ENCODE results near the gene TESK2.

Gene TESK2

GRCh38 chr1:45470306-45470798 lies 20.6 kb downstream of the TESK2 start:
- TF ChIP-seq, protein P1, sequence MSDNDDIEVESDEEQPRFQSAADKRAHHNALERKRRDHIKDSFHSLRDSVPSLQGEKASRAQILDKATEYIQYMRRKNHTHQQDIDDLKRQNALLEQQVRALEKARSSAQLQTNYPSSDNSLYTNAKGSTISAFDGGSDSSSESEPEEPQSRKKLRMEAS (IDR thresholded peaks at IDR 0.05) = no peak
- no peak for TF ChIP-seq CEBPB (IDR thresholded peaks at IDR 0.05)
- TF ChIP-seq YY1 (IDR thresholded peaks at IDR 0.05; ENCODE audit: low read depth) = no peak
- TF ChIP-seq FOXM1 (IDR thresholded peaks at IDR 0.05; ENCODE audit: borderline replicate concordance, low read depth) = no peak
- TF ChIP-seq TAF1 (IDR thresholded peaks at IDR 0.05; ENCODE audit: low read depth) = no peak
- no peak for TF ChIP-seq ZBTB7A (IDR thresholded peaks at IDR 0.05; ENCODE audit: low read depth)
- TF ChIP-seq, protein P2, sequence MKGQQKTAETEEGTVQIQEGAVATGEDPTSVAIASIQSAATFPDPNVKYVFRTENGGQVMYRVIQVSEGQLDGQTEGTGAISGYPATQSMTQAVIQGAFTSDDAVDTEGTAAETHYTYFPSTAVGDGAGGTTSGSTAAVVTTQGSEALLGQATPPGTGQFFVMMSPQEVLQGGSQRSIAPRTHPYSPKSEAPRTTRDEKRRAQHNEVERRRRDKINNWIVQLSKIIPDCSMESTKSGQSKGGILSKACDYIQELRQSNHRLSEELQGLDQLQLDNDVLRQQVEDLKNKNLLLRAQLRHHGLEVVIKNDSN (IDR thresholded peaks at IDR 0.05) = no peak
- TF ChIP-seq TCF12 (IDR thresholded peaks at IDR 0.05; ENCODE audit: low read depth) = no peak
- no peak for TF ChIP-seq TEAD4 (IDR thresholded peaks at IDR 0.05)
- TF ChIP-seq CREB1 (IDR thresholded peaks at IDR 0.05; ENCODE audit: low read depth) = no peak

DNA sequence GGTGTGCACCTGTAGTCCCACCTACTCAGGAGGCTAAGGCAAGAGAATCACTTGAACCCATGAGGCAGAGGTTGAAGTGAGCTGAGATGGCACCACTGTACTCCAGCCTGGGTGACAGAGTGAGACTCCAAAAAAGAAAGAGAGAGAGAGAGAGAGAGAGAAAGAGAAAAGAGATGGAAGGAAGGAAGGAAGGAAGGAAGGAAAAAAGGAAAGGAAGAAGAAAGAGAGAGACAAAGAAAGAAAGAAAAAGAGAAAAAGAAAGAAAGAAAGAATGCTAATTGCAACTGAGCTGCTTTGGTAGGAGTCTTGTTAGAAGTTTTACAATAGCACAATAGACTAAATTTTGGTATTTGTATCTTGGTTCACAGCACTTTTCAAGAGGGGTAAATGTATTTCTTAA lies 25.7 kb downstream of the TESK2 start:
- TF ChIP-seq REST (IDR thresholded peaks at IDR 0.05; ENCODE audit: low read depth) (no peak), EGR1 (IDR thresholded peaks at IDR 0.05) (no peak)

DNA sequence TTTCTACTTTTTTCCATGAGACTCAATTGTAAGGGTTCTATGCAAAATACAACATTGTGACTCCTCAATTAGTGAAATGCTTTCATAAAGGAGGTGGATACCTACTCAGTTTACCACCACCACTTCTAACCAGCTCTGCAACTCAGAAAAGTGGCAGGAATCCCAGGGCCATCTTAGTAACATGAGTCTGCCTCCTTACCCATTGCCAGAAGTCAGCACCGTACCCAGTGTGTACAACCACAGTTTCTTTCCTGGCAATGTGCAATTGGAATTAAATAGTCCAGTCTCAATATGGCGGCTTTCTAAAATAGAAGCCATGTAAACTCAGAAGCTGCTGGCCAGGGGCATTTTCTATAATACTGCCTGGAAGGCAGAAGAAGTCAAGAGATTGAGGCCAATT lies 32.1 kb downstream of the TESK2 start:
- TF ChIP-seq RAD21 (IDR thresholded peaks at IDR 0.05; ENCODE audit: low read depth) = no peak
- TF ChIP-seq EP300 (IDR thresholded peaks at IDR 0.05; ENCODE audit: borderline replicate concordance) = no peak
- TF ChIP-seq CREB1 (IDR thresholded peaks at IDR 0.05; ENCODE audit: low read depth) = no peak
- no peak for TF ChIP-seq NFIC (IDR thresholded peaks at IDR 0.05)
- no peak for TF ChIP-seq TEAD4 (IDR thresholded peaks at IDR 0.05)
- TF ChIP-seq FOXM1 (IDR thresholded peaks at IDR 0.05; ENCODE audit: borderline replicate concordance, low read depth) = no peak
- no peak for TF ChIP-seq CEBPB (IDR thresholded peaks at IDR 0.05)
- TF ChIP-seq YY1 (IDR thresholded peaks at IDR 0.05; ENCODE audit: low read depth) = no peak
- no peak for TF ChIP-seq TAF1 (IDR thresholded peaks at IDR 0.05; ENCODE audit: low read depth)
- no peak for TF ChIP-seq EGR1 (IDR thresholded peaks at IDR 0.05)
- TF ChIP-seq, protein P2 (IDR thresholded peaks at IDR 0.05) = no peak
- TF ChIP-seq REST (IDR thresholded peaks at IDR 0.05; ENCODE audit: low read depth) = no peak
- no peak for TF ChIP-seq TCF12 (IDR thresholded peaks at IDR 0.05; ENCODE audit: low read depth)
- TF ChIP-seq ZBTB7A (IDR thresholded peaks at IDR 0.05; ENCODE audit: low read depth) = no peak
- TF ChIP-seq, protein P1 (IDR thresholded peaks at IDR 0.05) = no peak

GRCh38 chr1:45456531-45456930 lies 34.4 kb downstream of the TESK2 start:
- TF ChIP-seq FOXM1 (IDR thresholded peaks at IDR 0.05; ENCODE audit: borderline replicate concordance, low read depth) (no peak), EP300 (IDR thresholded peaks at IDR 0.05; ENCODE audit: borderline replicate concordance) (no peak)
- TF ChIP-seq, protein P1 (IDR thresholded peaks at IDR 0.05) = no peak

DNA sequence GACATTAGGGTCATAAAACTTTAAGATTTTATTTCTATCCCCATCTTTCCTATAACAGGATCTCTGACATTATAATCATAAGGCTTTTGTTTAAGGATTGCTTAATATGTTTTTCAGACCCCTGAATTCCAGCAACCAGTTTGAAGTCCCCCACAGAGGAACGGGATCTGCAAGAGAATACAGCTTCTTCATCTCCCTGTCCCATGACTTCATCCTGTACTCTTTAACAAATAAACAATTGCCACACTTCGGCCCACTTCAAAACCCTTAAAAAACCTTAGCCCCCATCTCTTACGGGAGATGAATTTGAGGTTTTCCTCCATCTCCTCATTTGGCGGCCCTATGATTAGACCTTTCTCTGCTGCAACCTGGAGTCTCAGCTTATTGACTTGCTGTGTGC lies 35.8 kb downstream of the TESK2 start:
- TF ChIP-seq, protein P1 (IDR thresholded peaks at IDR 0.05) = no peak
- TF ChIP-seq ZBTB7A (IDR thresholded peaks at IDR 0.05; ENCODE audit: low read depth) = no peak
- no peak for TF ChIP-seq TCF12 (IDR thresholded peaks at IDR 0.05; ENCODE audit: low read depth)
- no peak for TF ChIP-seq FOXM1 (IDR thresholded peaks at IDR 0.05; ENCODE audit: borderline replicate concordance, low read depth)
- TF ChIP-seq CEBPB (IDR thresholded peaks at IDR 0.05) = no peak
- no peak for TF ChIP-seq YY1 (IDR thresholded peaks at IDR 0.05; ENCODE audit: low read depth)
- TF ChIP-seq RAD21 (IDR thresholded peaks at IDR 0.05; ENCODE audit: low read depth) = no peak

DNA sequence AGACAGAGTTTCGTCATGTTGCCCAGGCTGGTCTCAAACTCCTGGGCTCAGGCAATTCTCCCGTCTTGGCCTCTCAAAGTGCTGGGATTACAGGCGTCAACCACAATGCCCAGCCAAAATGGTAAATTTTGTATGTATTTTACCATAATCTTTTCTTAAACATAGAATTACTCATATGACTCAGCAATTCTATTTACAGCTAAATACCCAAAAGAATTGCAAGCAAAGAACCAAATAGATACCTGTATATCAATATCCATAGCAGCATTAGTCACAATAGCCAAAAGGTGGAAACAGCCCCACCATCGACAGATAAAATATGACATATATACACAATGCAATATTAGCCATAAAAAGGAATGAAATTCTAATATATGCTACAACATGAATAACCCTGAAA lies 36.5 kb downstream of the TESK2 start:
- TF ChIP-seq, protein P1 (IDR thresholded peaks at IDR 0.05) = no peak
- no peak for TF ChIP-seq REST (IDR thresholded peaks at IDR 0.05; ENCODE audit: low read depth)
- TF ChIP-seq YY1 (IDR thresholded peaks at IDR 0.05; ENCODE audit: low read depth) = no peak
- no peak for TF ChIP-seq TEAD4 (IDR thresholded peaks at IDR 0.05)
- TF ChIP-seq ZBTB7A (IDR thresholded peaks at IDR 0.05; ENCODE audit: low read depth) = no peak
- no peak for TF ChIP-seq CEBPB (IDR thresholded peaks at IDR 0.05)

All from Ishikawa (cell line).